Lung (tissue), 12 donors: ENCODE data around the gene GARIN5A. TPM values are rescaled to one million over a fixed set of nuclear protein-coding genes. Genes with fewer than 3 reads are reported as not detected.

Experiments used
- ATAC-seq: fragments of 200-7000 bp; cut with Tn5 transposase; one replicate; pipeline ENCODE4 v1.9.1; 2020; ENCODE audit warnings: moderate number of reproducible peaks; ENCODE audit not compliant: insufficient read depth, low FRiP score
- DNase-seq, 3 donors: peaks; one replicate each; pipeline ENCODE4 v3.0.0-alpha.2; 2013 to 2017
- H3K27ac ChIP-seq, 2 donors: one replicate each; pipeline ENCODE4 v1.5.1; 2013; ENCODE audit warnings: mild to moderate bottlenecking in 2 of 2, moderate library complexity in 2 of 2, control low read depth in 1 of 2, inconsistent platforms in 1 of 2, low read depth in 1 of 2, low read length in 1 of 2
- H3K27me3 ChIP-seq, 3 donors: one replicate each; pipeline ENCODE4 v1.5.1; 2013; ENCODE audit warnings: low read length in 2 of 3; ENCODE audit not compliant: control insufficient read depth in 3 of 3, insufficient read depth in 3 of 3
- H3K36me3 ChIP-seq, 4 donors: one replicate each; pipeline ENCODE4 v1.5.1; 2013; ENCODE audit warnings: low read length in 4 of 4, mild to moderate bottlenecking in 1 of 4, moderate library complexity in 1 of 4; ENCODE audit not compliant: control insufficient read depth in 4 of 4, insufficient read depth in 4 of 4
- H3K4me1 ChIP-seq, 5 donors: one replicate each; pipeline ENCODE4 v1.5.1; 2013; ENCODE audit warnings: low read length in 5 of 5, mild to moderate bottlenecking in 2 of 5, moderate library complexity in 1 of 5; ENCODE audit not compliant: control insufficient read depth in 5 of 5, insufficient read depth in 5 of 5
- H3K4me3 ChIP-seq: one replicate; pipeline ENCODE4 v1.5.1; 2013; ENCODE audit warnings: mild to moderate bottlenecking, control low read depth, moderate library complexity
- H3K9ac ChIP-seq, 2 donors: one replicate each; pipeline ENCODE4 v1.5.1; 2013; ENCODE audit warnings: low read length in 2 of 2, control low read depth in 1 of 2; ENCODE audit not compliant: insufficient read depth in 1 of 2
- H3K9me3 ChIP-seq, 4 donors: one replicate each; pipeline ENCODE4 v1.5.1; 2013; ENCODE audit warnings: low read length in 3 of 4, mild to moderate bottlenecking in 1 of 4, moderate library complexity in 1 of 4; ENCODE audit not compliant: control insufficient read depth in 4 of 4, insufficient read depth in 3 of 4
- WGBS, 2 donors: extraction: QIAGEN DNeasy Blood & Tissue Kit; methylation state at CpG; one replicate each; pipeline ENCODE4 v1.1.7; 2013; 5-methylcytosine and 5-hydroxymethylcytosine counted together
- polyA plus RNA-seq, 2 donors: library from polyadenylated mRNA; stranded (reverse); fragments of 200-250 nt; gene quantifications; one replicate each; pipeline ENCODE4 v1.2.1, GENCODE V29; 2013
- total RNA-seq, 2 donors: library from RNA; depleted of rRNA in 1 of 2; stranded (reverse); fragments of >200 nt in 1 of 2; gene quantifications; one replicate each; pipeline ENCODE4 v1.2.1, GENCODE V29; 2014 to 2021
- TF ChIP-seq, protein P1 (sequence below): IDR thresholded peaks from 2 replicates; pipeline ENCODE4 v1.5.1; 2012; ENCODE audit warnings: mild to moderate bottlenecking; ENCODE audit errors: control extremely low read depth, extremely low read depth
- donor health status: control.
- donor health status: control.
- donor health status: Bipolar disorder and iron deficiency.
- donor health status: healthy.
- donor health status: DM: yes; HTN: yes; CAD: no.

The GARIN5A gene
- total and polyA plus RNA-seq, 4 donors = 1.7 to 5.0 (median 2.4) TPM

GRCh38 chr19:50432221-50433028 is 44.2 kb downstream of the GARIN5A start, which contains the start of gene MYBPC2:
MYBPC2 (plus strand) TSS chr19:50432892; CDS start chr19:50432954, 62 bp downstream.
- ATAC-seq = no peak
- no peaks in the 10 kb centered on the region for H3K36me3 ChIP-seq
- 5 to 10% methylated on average over 23 to 40 of the region's 40 CpGs for WGBS, 2 donors
- H3K4me1 ChIP-seq = peaks cover 0 to 21% (median 3%) of the 10 kb centered on the region in 5 donors
- peaks cover 0 to 7% (median 0%) of the 10 kb centered on the region in 3 donors for H3K27me3 ChIP-seq
- H3K27ac ChIP-seq = peak within 1 kb of the TSS in 1 of 2 donors; percentile 29
- no peak within 1 kb of the TSS for H3K4me3 ChIP-seq
- peak; percentile 64 to 71 (median 71) for DNase-seq
- no peaks in the 10 kb centered on the region for H3K9me3 ChIP-seq
- H3K9ac ChIP-seq = peak within 1 kb of the TSS in 1 of 2 donors; percentile 63
- TF ChIP-seq, protein P1, sequence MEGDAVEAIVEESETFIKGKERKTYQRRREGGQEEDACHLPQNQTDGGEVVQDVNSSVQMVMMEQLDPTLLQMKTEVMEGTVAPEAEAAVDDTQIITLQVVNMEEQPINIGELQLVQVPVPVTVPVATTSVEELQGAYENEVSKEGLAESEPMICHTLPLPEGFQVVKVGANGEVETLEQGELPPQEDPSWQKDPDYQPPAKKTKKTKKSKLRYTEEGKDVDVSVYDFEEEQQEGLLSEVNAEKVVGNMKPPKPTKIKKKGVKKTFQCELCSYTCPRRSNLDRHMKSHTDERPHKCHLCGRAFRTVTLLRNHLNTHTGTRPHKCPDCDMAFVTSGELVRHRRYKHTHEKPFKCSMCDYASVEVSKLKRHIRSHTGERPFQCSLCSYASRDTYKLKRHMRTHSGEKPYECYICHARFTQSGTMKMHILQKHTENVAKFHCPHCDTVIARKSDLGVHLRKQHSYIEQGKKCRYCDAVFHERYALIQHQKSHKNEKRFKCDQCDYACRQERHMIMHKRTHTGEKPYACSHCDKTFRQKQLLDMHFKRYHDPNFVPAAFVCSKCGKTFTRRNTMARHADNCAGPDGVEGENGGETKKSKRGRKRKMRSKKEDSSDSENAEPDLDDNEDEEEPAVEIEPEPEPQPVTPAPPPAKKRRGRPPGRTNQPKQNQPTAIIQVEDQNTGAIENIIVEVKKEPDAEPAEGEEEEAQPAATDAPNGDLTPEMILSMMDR = no peak

DNA sequence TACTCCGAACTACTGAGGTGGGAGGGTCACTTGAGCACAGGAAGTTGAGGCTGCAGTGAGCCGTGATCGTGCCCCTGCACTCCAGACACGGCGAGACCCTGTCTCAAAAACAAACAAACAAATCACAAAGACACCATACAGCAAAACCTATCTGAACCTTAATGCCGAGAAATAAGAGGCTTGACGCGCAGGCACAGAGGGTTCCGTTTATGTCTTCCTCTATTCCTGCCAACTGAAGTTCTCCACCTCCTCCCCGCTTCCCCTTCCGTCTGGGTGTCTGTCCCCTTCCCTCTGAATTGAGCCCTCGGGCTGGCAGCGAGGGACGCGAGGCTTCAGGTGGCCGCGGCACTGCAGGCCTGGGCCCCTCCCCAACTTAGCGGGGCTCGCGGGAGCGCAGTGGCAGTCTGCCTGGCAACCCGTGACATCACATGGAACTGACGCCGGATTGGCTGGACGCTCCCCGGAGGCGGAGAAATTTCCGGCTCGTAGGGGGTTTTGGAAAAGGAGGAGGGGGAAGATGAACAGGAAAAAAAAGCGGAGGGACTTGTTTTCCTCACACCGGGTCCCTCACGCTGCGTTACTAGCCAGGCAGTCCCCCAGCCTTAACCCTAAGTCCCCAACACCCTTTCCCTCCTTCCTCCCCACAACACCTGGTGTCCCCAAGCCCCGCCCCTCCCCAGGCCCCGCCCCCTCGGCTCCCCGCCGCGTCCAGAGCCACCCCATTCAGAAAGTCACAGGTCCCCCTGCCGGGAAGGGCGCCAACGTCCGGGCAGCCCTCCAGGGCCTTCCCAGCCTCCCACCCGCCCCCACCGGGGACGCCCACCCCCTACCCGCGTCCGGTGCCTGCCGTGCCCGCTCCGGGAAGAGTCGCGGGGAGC is 45.1 kb downstream of the GARIN5A start:
- peak overlapping the region in 1 of 2 donors; percentile 74 for H3K9ac ChIP-seq
- ATAC-seq (peak; percentile 81), DNase-seq (peak; percentile 91 to 94 (median 93))
- H3K4me1 ChIP-seq = peaks cover 0 to 21% (median 3%) of the 10 kb centered on the region in 5 donors
- peaks cover 0 to 7% (median 0%) of the 10 kb centered on the region in 3 donors for H3K27me3 ChIP-seq
- H3K4me3 ChIP-seq = peak overlapping the region; percentile 23
- no peaks in the 10 kb centered on the region for H3K9me3 ChIP-seq
- TF ChIP-seq, protein P1 = no peak
- no peaks in the 10 kb centered on the region for H3K36me3 ChIP-seq
- 1% methylated on average over 49 to 54 of the region's 54 CpGs for WGBS, 2 donors
- H3K27ac ChIP-seq = peak overlapping the region in 1 of 2 donors; percentile 29

DNA sequence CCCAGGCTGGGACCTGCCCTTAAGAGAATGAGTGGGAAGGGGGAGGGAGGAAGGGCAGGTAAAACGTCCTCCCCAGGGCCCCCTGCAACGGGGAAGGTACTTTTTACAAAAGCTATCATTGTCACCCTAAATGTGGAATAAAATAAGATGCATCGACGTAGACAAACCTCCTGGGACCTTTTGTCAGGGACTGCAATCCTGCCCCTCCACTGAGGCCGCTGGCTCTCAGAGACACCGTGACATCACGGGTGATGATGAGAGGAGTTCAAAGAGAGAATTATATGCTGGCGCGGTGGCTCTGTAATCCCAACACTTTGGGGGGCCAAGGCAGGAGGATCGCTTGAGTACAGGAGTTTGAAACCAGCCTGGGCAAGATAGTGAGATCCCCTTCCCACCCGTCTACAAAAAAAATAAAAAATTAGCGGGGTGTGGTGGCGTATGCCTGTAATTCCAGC is 45.7 kb downstream of the GARIN5A start:
- H3K4me3 ChIP-seq = no peak overlapping the region
- H3K9ac ChIP-seq = peak overlapping the region in 1 of 2 donors; percentile 74
- TF ChIP-seq, protein P1 = no peak

More for the DNA sequence above, 45.7 kb downstream of the GARIN5A start:
- Histone ChIP-seq H3K27me3 (peaks cover 0 to 7% (median 0%) of the 10 kb centered on the region in 3 donors), H3K27ac (peak overlapping the region in 1 of 2 donors; percentile 29), H3K36me3 (no peaks in the 10 kb centered on the region), H3K9me3 (no peaks in the 10 kb centered on the region), H3K4me1 (peaks cover 0 to 21% (median 3%) of the 10 kb centered on the region in 5 donors)
- 41 to 42% methylated on average over 13 of the region's 13 CpGs for WGBS, 2 donors
- ATAC-seq (no peak), DNase-seq (peak in 1 of 3 donors; percentile 13)
